T47D (cell line): ENCODE measurements around the gene CYP2A6.
A peak's percentile ranks its signal among the peaks of the same experiment; 100 is the strongest.

Experiments used
- DNase-seq, 2 experiments: peaks; one replicate each; pipeline versions ENCODE4 v3.0.0 to v3.0.0-alpha.2; 2011 to 2012; ENCODE audit warnings: low read depth in 1 of 2, low spot score in 1 of 2
- JUND ChIP-seq: IDR thresholded peaks from 2 replicates; pipeline ENCODE4 v1.6.1; 2012; ENCODE audit warnings: low read depth
- in situ Hi-C: cut with HindIII; loops from 2 replicates; pipeline ENCODE4 v1.10.0; 2016; ENCODE audit warnings: low sequenced_read_pairs, low pct_unique_long_range_greater_than_20kb

The CYP2A6 gene

DNA sequence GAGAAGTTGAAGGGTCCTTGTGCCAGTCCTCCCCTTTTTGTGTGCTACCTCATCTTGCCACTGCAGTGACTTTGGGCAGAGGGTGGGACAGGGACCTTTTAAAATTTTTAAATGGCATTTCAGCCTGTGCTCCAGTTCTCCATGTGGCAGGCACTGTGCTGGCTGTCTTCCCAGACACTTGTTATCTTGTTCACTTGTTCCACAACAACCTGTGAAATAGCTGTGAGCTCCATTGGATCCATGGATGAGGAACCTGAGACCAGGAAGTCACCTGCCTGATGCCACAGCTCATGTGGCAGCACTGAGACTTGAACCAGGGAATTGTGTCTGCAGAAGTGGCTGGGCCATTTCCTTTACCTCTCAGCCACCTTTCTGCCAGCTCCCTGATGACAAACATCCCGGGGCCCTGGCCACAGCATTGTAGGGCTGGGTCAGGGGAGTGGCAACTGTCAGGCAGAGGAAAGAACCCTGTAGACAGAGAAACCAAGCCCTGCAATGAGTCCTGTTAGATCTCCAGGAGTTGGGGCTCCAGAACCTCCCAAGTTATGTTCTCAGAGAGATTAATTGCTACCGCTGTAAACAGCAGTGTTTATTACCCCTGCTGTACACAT is 44.9 kb downstream of the CYP2A6 start:
- in situ Hi-C loops, result no loop called here
- no peak for TF ChIP-seq JUND
- DNase-seq, result no peak

DNA sequence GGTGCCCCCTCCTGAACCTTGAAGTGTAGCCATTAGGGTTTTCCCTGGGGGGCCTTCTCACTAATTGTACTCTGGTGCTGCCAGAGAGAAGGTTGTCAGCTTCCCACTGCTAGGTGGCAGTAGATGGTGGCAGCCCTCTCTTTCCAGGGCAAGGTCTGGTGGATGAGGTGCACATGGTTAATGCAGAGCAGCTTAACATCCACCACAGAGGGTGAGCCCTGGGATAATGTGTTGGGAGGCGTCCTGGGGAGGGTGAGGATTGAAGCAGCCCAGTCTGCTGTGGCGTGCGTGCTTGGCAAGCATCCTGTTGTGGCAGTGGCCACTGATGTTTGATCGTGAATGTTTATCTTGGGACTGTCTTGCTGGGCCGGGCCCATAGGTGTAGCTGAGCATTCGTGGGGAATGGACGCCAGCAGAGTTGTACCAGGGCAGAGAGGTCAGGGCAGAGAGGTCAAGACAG is 45.4 kb downstream of the CYP2A6 start:
- no peak for DNase-seq
- in situ Hi-C loops, result no loop called here
- TF ChIP-seq JUND, result no peak

DNA sequence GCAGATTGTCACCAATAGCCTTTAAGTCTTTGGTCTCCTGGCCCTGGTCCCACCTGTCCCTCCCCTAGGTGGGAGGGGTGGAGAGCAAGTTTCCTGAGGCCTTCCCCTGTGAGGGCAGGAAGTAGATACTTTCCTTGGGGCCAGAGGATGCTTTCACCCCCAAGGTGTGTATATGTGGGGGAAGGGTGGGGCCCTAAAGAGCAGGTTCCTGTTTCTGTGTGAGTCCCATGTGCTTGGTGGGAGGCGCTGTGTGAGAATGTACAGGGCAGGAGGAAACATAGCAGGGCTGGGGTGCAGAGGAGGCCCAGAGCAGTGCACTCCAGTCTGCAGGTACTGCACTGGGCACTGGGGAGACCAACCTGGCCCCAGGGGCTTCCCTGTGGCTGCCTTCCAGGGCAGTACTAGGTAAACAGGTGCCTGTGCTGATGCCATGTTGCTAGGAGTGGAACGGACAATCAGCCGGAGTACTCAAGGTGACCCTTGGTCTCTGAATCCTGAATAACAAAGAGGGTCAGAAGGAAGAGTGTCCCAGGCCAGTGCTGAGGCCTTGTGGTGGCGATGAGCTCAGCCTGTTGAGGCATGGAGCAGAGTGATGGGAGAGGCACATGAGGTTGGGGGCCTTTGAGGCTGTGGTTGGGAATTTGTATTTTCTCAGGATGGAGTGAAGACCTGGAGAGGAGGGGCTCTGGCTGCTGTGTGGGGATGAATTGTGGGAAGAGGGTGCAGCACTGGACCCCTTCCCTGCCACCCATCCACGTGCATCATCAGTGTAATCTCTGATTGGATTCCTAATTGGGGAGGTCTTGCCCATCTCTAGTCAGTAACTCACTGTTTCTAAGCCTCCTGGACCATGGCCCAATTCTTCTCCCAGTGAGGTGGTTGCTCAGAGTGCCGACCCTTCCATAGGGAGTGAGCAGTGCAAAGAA is 46.1 kb downstream of the CYP2A6 start:
- in situ Hi-C loops, result no loop called here
- DNase-seq, result peak in 1 of 2 experiments; percentile 81
- TF ChIP-seq JUND, result no peak

DNA sequence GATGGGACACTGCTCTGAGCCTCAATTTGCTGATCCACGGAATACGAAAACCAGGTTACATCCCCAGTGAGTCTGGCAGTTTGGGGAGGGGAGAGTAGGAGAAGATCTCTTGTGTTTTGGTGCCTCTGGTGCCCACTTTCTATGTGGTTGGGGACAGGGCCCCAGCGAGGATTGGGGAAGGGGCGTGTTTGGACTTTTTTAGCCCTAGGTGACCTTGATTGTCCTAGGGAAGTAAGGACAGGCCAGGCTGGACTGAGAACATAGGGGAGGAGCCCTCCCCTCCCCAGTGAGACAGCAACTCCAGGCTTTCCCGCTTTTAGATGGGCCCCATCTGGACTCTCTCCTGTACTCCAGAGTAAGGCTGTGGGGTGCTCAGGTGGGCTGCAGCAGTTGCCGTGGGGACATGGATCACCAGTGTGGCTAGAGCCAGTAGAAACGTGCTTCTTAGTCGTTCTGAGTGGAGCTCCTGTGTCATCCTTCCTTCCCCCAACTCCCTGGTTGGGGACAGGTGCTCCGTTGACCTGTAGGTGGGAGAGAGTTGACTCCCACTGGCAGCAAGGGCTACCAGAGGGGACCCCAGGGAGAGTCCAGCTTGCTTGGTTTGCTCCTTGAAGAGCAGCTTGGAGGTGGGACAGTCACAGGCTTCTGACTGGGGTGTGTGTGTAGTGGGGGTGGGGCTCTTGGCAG is 46.9 kb downstream of the CYP2A6 start:
- in situ Hi-C loops, result no loop called here
- no peak for TF ChIP-seq JUND
- no peak for DNase-seq

DNA sequence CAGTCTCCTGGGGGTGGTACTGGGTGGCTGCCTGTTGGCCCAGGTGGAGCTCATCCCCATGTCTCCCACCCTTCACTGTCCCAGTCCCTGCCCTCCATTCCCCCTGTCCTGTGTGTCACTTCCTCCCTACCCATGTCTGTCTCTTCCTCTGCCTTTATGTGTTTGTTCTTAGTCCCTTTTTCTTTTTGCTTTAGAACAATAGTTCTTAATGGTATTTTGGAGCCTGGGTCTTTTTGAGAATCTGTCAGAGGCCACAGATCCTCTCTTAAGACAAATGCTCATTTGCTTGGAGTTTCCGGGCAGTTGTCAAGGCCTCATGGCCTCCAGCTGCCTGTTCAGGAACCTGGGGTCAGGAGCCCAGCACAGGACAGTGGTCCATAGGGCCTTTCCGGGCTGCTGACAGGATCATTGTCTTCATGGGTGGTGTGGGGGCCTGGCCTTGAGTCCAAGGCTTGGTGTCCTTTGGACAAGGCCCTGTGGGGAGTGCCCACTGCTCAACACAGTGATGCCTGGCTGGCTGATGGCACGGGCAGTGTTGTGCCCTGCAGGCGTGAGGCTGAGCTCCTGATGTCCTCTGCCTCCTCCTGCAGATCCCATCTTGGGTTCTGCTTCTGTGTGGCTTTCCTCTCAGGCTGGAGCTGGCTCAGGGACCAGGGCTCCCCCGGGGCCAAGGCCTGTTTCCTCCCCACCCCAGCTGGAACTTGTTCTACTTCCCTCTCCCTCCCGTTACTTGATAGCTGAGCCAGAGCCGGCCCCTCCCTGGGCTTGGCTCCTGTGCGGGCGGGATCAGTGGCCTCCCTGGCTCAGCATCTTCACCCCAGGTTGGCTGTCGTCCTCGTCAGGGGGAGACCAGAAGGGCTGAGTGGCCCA is 47.7 kb downstream of the CYP2A6 start:
- DNase-seq, result no peak
- no peak for TF ChIP-seq JUND
- in situ Hi-C loops, result no loop called here

DNA sequence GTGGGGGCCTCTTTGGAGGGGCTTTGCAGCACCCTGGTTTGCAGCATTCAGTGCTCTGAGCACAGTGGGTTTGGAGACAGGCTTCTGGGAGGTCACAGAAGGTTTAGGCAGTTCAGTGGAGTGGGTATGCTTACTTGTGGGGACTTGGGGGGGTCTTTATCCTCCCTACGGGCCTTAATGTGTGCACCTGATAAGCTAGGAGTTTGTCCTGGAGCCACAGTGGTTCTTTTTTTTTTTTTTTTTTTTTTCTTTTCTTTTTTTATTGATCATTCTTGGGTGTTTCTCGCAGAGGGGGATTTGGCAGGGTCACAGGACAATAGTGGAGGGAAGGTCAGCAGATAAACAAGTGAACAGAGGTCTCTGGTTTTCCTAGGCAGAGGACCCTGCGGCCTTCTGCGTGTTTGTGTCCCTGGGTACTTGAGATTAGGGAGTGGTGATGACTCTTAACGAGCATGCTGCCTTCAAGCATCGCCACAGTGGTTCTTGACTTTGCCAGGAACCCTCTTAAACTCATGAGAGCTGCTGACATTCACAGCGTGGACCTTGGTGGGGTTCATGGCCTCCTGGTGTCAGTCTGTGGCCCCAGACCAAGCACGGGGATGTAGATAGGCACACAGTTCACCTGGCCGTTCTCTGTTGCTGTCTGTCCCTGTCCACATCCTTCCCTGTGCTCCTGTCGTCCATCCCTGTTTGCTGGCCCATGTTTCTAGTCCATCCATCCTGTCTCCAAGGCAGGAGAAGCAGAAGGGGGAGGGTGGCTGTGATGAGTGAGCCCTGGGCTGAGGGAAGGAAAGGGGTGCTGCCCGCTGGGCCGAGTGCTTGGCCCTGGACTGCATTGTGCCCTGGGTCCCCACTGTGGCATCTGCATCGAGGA is 48.6 kb downstream of the CYP2A6 start:
- in situ Hi-C loops, result no loop called here
- no peak for TF ChIP-seq JUND
- no peak for DNase-seq

DNA sequence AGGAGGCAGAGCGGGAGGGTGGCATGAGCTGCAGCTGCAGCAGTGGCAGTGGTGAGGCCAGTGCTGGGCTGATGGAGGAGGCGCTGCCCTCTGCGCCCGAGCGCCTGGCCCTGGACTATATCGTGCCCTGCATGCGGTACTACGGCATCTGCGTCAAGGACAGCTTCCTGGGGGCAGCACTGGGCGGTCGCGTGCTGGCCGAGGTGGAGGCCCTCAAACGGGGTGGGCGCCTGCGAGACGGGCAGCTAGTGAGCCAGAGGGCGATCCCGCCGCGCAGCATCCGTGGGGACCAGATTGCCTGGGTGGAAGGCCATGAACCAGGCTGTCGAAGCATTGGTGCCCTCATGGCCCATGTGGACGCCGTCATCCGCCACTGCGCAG is 49.3 kb downstream of the CYP2A6 start:
- no peak for TF ChIP-seq JUND
- no peak for DNase-seq
- in situ Hi-C loops, result no loop called here

DNA sequence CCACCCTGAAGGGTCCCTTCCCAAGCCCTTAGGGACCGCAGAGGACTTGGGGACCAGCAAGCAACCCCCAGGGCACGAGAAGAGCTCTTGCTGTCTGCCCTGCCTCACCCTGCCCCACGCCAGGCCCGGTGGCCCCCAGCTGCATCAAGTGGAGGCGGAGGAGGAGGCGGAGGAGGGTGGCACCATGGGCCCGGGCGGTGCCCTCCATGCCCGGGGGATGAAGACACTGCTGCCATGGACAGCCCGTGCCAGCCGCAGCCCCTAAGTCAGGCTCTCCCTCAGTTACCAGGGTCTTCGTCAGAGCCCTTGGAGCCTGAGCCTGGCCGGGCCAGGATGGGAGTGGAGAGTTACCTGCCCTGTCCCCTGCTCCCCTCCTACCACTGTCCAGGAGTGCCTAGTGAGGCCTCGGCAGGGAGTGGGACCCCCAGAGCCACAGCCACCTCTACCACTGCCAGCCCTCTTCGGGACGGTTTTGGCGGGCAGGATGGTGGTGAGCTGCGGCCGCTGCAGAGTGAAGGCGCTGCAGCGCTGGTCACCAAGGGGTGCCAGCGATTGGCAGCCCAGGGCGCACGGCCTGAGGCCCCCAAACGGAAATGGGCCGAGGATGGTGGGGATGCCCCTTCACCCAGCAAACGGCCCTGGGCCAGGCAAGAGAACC is 49.8 kb downstream of the CYP2A6 start:
- DNase-seq, result no peak
- in situ Hi-C loops, result no loop called here
- no peak for TF ChIP-seq JUND

DNA sequence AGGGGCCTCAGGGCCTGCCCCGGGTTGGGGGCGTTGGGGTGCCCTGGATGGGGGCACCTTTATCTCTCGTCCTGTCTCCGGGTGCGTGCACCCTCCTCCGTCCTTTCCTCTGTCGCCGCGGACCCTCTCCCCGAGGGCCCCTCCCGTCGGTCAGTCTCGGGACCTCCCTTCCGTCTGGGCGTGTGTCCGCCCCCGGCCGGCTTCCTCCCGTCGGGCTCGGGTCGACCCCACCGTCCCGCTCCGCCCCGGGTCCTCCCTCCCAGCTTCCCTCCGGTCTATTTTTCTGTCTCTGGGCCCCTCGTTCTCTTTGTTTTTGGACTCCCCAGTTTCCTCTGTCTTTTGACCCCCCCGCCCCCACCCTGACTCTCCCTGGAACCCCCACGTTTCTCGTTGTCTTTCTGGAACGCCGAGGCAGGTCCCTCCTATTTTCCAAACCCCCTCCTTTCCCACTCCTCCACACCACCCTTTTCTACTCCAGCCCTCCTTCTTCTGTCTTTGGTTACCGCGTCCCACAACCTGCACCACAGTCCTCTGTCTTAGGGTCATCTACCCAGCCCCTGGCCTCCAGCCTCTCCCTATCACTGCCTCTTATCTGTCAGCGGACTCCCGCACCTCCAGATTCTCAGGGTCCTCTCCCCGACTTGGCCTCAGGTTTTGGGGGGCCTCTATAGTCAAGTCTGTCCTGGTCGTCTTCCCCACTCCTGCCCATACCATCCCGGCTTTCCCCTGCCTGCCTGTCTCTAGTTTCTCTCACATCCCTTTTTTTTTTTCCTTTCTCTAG is 50.5 kb downstream of the CYP2A6 start:
- no peak for TF ChIP-seq JUND
- DNase-seq, result no peak
- in situ Hi-C loops, result no loop called here
